Hematopoietic multipotent progenitor cell treated with erythropoietin and hydrocortisone succinate and interleukin-3 and kit ligand, for 4 days (in vitro differentiated cells): ENCODE results near the gene C9orf57.
"Not testable (repeated sequence)": the region's sequence is repeated elsewhere in the genome, so short reads cannot be mapped to it uniquely, and the experiment has no call there.

Experiments
- DNase-seq: peaks from one replicate; pipeline ENCODE4 v3.0.0-alpha.2; 2015

Gene C9orf57, protein sequence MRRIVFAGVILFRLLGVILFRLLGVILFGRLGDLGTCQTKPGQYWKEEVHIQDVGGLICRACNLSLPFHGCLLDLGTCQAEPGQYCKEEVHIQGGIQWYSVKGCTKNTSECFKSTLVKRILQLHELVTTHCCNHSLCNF

DNA sequence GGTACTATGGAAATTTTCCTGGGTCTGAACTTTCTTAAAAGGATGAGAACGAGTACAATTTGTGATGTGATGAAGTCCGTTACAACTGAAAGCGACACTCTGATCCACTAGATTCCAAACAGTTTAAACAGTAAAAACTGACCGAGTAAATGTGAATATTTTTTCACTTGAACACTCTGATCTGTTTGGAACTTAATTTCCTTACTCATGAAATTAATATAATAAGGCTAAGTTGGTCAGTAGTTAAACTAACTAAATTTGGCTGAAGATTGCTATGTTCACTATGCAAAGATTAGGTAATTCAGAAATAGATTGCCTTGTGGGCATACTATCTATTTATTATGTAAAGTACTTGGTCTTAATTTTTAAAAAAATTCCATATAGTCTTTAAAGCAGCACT, at the start of gene C9orf57:
Gene C9orf57, minus strand, starts transcription at position 101 of the 400 bp plus-strand sequence. CDS start 1,282 bp downstream, outside the sequence.
- no peak for DNase-seq

DNA sequence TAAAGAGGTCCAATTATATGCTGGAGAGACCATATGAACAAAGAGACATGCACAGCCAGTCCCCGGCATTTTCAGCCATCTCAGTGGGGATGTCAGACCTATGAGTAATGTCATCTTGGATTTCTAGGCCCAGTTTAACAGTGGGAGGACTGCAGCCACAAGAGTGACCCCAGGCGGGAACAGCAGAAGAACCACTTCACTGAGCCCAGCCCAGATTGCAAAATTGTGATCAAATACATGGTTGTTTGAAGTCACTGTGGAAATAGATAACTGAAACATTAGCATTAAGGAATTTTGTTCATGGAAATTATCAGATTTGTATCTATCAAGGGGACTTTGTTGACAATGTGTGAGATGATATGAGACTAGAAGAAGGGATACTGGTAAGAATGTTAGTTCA, 42.1 kb upstream of the C9orf57 start:
- DNase-seq, result no peak

GRCh38 chr9:72095520-72095919, 35.1 kb upstream of the C9orf57 start:
- DNase-seq, result not testable (repeated sequence)

- DNase-seq, result no peak
These were observed 32.4 kb upstream of the C9orf57 start for GRCh38 chr9:72092820-72093219.

- DNase-seq, result no peak
These were observed 29.2 kb upstream of the C9orf57 start for GRCh38 chr9:72089451-72090130.

DNA sequence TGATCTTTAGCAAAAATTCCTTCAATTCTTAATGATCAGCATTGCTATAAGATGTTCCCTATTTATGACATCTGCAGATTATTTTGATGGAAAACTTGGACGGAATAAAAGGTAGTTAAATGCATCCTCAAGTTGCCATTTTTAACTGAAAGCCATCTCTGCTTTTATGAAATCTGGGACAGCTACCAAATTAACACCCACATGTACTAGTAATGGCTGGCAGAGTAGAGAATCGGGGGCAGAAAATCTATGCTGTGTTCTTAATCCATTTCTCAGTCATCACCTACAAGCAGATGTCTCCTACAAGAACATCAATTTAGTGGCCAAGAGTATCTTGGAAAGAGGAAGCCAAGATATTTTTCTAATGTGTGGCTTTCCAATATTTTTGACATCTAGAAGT, 22.1 kb upstream of the C9orf57 start:
- DNase-seq, result no peak

- DNase-seq, result not testable (repeated sequence)
These were observed 14.3 kb upstream of the C9orf57 start for GRCh38 chr9:72074666-72075065.

- DNase-seq, result no peak
These were observed 4.7 kb upstream of the C9orf57 start for GRCh38 chr9:72065076-72065475.

GRCh38 chr9:72052122-72052521, 8.3 kb downstream of the C9orf57 start:
- no peak for DNase-seq

DNA sequence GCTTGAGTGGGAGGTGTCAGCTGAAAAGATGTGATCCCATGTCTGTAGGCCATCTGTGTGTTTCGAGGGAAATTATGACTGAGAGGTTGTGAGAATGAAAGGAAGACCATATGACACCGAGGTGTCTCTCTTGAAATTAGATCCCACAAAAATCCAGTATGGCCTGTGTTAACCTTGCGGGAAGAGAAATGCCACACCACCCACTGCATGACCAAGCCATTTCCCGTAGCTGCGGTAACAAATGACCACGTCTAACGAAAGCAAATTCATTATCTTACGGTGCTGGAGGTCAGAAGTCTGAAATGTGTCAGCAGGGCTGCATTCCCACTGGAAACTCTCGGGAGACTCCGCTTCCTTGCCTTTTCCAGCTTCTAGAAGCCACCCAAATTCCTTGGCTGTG, 11.6 kb downstream of the C9orf57 start:
- DNase-seq, result no peak

DNA sequence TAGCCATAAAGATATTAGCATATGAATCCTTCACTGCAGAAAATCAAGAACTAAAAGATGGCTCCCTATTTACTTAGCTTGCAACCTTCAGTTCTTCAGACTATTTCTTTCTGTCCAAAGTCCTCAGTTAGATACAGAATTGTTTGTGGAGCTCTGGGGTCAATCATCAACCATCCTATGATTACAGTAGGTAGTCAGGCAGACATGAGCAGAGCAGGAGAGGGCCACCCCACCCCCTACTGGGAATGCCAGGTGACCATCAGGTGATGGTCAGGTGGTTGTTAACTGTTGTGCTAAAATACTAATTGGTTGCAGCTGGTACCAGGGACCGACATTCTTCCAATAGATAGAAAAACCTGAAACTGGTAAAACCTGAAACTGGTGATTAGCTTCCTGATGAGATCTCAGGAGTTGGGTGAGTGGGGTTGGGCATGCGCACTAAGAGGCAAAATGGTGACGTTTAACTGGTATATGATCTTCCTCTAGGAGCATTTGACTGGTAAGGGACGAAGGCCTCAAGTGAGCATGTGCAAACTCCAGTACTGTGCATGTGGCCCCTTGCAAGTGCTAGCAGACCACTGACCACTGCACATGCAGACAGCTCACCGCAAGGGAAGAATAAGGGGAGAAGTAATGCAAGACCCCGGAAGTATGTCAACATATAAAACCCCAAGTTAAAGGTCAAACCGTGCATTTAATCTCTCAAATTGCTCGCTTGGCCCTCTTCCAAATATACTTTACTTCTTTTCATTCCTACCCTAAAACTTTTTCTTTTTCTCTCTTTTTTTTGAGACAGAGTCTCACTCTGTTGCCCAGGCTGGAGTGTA, 13.6 kb downstream of the C9orf57 start:
- no peak for DNase-seq

GRCh38 chr9:72044095-72044494, 16.3 kb downstream of the C9orf57 start:
- no peak for DNase-seq

DNA sequence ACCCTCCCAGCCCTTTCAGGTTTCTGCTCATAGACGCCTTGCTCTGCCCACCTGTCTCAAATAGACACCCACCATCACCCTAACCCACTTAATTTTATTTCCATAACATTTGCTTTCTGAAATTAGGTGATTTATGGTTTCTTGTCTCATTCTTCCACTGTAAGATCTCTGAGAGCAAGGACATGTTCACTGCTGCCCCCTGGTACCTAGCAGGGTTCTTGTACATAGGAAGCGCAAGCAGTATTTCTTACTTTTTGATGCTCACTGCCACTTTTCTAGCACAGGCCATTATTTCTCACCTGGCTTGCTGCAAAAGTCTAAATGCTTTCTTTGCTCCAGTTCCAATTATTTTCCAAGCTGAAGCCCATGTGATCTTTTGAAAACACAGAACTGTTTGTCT, 16.8 kb downstream of the C9orf57 start:
- DNase-seq, result peak; percentile 14

DNA sequence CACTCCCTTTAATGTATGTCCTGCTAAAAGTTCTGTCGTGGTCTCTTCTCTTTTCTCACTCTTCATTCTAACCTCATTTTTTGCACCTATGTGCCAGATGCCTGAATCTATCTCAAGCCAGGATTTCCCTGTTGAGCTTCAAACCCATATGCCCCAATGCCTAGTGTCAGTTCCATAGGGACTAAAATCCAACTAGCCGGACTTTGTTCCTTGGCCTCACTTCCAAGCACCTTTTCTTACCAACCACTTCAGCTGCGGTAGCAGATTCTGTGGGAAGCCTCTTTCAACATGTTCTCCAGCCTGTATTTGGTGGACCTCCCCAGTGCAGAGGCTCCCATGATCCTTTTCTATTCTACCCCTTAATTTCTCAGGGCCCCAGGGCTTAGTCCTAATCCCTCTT, 17.5 kb downstream of the C9orf57 start:
- no peak for DNase-seq

DNA sequence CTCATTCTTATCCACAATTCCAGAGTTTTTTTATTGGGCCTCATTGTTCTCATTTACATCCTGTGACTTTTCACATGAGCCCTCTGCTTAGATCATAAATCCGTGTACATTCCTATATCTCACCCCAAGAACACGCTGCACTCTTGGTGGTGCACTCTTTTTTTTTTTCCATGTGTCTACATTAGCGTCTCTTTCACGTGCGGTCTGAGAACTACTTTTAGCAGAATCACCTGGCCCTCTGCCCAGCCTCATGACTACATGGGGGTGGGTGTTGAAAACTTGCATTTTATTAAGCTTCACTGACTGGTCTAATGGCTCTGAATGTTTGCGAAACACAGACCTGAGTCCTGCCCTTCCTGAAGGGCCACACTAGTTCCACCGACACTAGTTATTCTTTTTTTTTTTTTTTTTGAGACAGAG, 18.6 kb downstream of the C9orf57 start:
- peak; percentile 68 for DNase-seq

DNA sequence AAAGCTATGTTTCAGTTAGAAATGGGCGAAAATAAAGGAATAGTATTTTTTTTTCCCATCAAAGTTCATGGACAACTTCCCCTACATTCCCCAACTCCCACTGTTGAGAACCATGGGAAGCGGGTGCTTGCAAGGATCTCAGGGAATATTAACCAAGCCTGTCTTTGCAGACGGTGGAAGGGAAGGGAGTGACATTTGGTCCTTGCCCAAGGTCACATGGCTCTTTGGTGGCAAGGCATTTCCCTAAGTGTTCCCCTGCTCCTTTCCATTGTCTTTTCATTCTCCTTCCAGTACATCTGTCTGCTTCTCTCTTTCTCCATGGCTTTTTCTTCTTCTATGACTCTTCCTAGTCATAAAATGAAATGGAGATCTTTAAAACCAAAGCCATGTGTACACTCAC, 19.0 kb downstream of the C9orf57 start:
- DNase-seq, result no peak

DNA sequence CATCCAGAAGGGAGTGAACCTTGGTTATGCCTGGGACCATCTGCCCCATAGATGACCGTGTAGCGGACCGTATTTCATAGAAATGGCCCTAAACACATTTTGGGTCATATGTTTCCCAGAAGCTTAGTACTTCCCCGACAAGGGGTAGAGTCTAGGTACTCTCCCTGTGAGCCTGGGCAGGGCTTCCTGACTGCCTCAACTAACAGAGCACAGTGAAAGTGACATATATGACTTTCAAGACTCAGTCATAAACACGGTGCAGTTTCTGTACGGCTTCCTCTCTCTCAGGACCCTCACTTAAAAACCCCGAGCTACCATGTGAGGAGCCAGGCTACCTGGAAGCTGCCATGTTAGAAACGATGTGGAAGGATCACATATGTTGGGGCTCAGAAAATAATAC, 20.9 kb downstream of the C9orf57 start:
- no peak for DNase-seq

GRCh38 chr9:72038890-72039410, 21.5 kb downstream of the C9orf57 start:
- DNase-seq, result peak; percentile 82

DNA sequence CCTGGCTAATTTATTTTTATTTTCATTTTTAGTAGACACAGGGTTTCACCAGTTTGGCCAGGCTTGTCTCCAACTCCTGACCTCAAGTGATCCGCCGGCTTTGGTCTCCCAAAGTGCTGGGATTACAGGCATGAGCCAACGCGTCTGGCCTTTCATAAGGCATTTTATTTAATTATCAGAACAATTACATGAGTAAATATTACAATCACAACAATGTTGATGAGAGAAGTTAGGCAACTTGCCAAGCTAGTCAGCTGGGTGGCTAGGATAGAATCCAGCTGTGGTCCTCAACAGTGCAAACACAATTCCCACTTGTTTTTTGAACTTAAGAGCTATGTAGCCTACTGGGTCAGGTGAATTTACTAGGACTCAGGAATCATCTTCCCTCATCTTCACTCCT, 22.0 kb downstream of the C9orf57 start:
- no peak for DNase-seq

- DNase-seq, result no peak
These were observed 22.8 kb downstream of the C9orf57 start for GRCh38 chr9:72037571-72037970.

DNA sequence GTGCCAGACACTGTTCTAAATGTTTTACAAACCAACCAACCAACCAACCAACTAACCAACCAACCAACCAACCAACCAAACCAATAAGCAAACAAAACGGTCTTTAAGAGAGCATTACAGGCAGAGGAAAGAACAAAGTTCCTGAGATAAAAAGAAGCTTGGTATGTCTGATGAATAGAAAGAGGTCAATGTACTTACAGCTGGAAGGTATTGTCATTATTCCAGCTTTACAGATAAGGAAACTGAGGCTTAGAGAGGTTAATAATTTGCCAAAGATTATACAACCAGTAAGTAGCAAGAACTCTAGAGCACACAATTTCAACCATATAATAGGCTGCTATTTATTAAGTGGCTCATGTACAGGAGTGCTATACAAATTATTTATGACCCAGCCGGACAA, 29.6 kb downstream of the C9orf57 start:
- no peak for DNase-seq

DNA sequence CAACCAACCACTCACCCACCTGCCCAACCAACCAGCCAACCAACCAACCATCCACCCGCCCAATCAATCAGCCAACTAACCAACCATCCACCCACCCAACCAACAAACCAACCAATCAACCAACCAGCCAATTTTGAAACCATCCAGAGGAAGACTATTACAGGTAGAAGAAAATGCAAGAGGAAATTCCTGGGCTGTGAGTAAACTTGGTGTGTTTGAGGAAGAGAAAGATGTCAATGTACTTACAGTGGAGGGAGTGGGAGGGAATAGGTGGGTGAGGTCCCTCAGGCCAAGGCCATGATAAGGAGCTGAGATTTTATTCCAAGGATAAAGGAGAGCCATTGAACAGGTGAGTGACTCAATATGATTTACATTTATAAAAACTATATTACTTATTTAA, 30.4 kb downstream of the C9orf57 start:
- DNase-seq, result no peak

DNA sequence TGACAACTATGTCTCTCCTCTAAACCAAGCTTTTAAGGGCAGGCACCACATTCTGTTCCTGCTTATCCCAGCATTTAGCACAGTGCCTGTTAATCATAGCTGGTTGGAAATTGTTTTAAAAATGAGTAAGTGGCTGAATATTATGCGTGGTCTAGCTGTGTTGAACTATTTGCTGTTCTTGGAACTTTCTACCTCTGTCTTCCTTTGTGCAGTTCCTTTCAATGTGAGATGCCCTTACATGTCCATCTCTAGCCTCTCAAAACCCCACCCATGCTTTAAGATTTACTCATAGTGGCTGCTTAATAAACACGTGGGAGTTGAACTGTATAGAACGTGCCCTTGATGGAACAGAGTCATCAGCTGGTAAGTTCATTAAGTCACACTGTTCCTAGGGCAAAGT, 34.5 kb downstream of the C9orf57 start:
- DNase-seq, result no peak

- no peak for DNase-seq
These were observed 36.8 kb downstream of the C9orf57 start for GRCh38 chr9:72023596-72023995.
